Mucosa of rectum (tissue), 2 donors: Measurements from ENCODE around the gene SLCO1A2.

Source experiments
- H3K27ac ChIP-seq, 2 donors: one replicate each; pipeline ENCODE4 v1.7.0; 2013; ENCODE audit warnings: inconsistent platforms in 2 of 2, low read depth in 2 of 2, low read length in 2 of 2
- H3K27me3 ChIP-seq, 2 donors: one replicate each; pipeline ENCODE4 v1.7.0; 2013; ENCODE audit warnings: low read length in 2 of 2; ENCODE audit not compliant: control insufficient read depth in 2 of 2, insufficient read depth in 2 of 2
- H3K36me3 ChIP-seq, 2 donors: one replicate each; pipeline ENCODE4 v1.7.0; 2013; ENCODE audit warnings: low read length in 2 of 2; ENCODE audit not compliant: control insufficient read depth in 2 of 2, insufficient read depth in 2 of 2
- H3K4me1 ChIP-seq, 2 donors: one replicate each; pipeline ENCODE4 v1.7.0; 2013; ENCODE audit warnings: low read length in 2 of 2, mild to moderate bottlenecking in 1 of 2; ENCODE audit not compliant: control insufficient read depth in 2 of 2, insufficient read depth in 2 of 2
- H3K4me3 ChIP-seq, 2 donors: one replicate each; pipeline ENCODE4 v1.7.0; 2013; ENCODE audit warnings: low read length in 2 of 2
- H3K9ac ChIP-seq, 2 donors: one replicate each; pipeline ENCODE4 v1.7.0; 2013; ENCODE audit warnings: low read length in 2 of 2, low read depth in 1 of 2, mild to moderate bottlenecking in 1 of 2
- H3K9me3 ChIP-seq, 2 donors: one replicate each; pipeline ENCODE4 v1.7.0; 2013; ENCODE audit warnings: low read length in 2 of 2; ENCODE audit not compliant: control insufficient read depth in 2 of 2
- donor health status: healthy.
- donor health status: Normal muscosa, but diverticular disease.

Gene SLCO1A2

GRCh38 chr12:21353948-21354347, 19.2 kb upstream of the SLCO1A2 start:
- Histone ChIP-seq H3K36me3 (no peaks in the 10 kb centered on the region), H3K4me3 (no peak overlapping the region), H3K9ac (no peak overlapping the region), H3K27me3 (no peaks in the 10 kb centered on the region), H3K27ac (no peak overlapping the region), H3K4me1 (no peaks in the 10 kb centered on the region), H3K9me3 (no peaks in the 10 kb centered on the region)

GRCh38 chr12:21353487-21353886, 18.8 kb upstream of the SLCO1A2 start:
- Histone ChIP-seq H3K4me1 (no peaks in the 10 kb centered on the region), H3K9ac (no peak overlapping the region), H3K27ac (no peak overlapping the region), H3K9me3 (no peaks in the 10 kb centered on the region), H3K36me3 (no peaks in the 10 kb centered on the region), H3K4me3 (no peak overlapping the region), H3K27me3 (no peaks in the 10 kb centered on the region)

- no peak overlapping the region for H3K27ac ChIP-seq
- H3K36me3 ChIP-seq, result no peaks in the 10 kb centered on the region
- H3K4me3 ChIP-seq, result no peak overlapping the region
- H3K9ac ChIP-seq, result no peak overlapping the region
- H3K4me1 ChIP-seq, result no peaks in the 10 kb centered on the region
- H3K9me3 ChIP-seq, result no peaks in the 10 kb centered on the region
- no peaks in the 10 kb centered on the region for H3K27me3 ChIP-seq
Measured at GRCh38 chr12:21350975-21351374, 16.3 kb upstream of the SLCO1A2 start.

GRCh38 chr12:21346542-21347205, 12.0 kb upstream of the SLCO1A2 start:
- Histone ChIP-seq H3K27ac (no peak overlapping the region), H3K4me1 (no peaks in the 10 kb centered on the region), H3K27me3 (no peaks in the 10 kb centered on the region), H3K4me3 (no peak overlapping the region), H3K9ac (no peak overlapping the region), H3K36me3 (no peaks in the 10 kb centered on the region), H3K9me3 (no peaks in the 10 kb centered on the region)

GRCh38 chr12:21343636-21344035, 8.9 kb upstream of the SLCO1A2 start:
- H3K4me1 ChIP-seq, result no peaks in the 10 kb centered on the region
- no peak overlapping the region for H3K9ac ChIP-seq
- H3K27ac ChIP-seq, result no peak overlapping the region
- H3K36me3 ChIP-seq, result no peaks in the 10 kb centered on the region
- no peak overlapping the region for H3K4me3 ChIP-seq
- no peaks in the 10 kb centered on the region for H3K9me3 ChIP-seq
- no peaks in the 10 kb centered on the region for H3K27me3 ChIP-seq

- Histone ChIP-seq H3K9me3 (no peaks in the 10 kb centered on the region), H3K4me3 (no peak overlapping the region), H3K4me1 (no peaks in the 10 kb centered on the region), H3K27ac (no peak overlapping the region), H3K27me3 (no peaks in the 10 kb centered on the region), H3K9ac (no peak overlapping the region), H3K36me3 (no peaks in the 10 kb centered on the region)
Measured at GRCh38 chr12:21341769-21342168, 7.1 kb upstream of the SLCO1A2 start.

- no peaks in the 10 kb centered on the region for H3K27me3 ChIP-seq
- H3K27ac ChIP-seq, result no peak overlapping the region
- no peaks in the 10 kb centered on the region for H3K36me3 ChIP-seq
- H3K4me1 ChIP-seq, result no peaks in the 10 kb centered on the region
- no peak overlapping the region for H3K4me3 ChIP-seq
- H3K9ac ChIP-seq, result no peak overlapping the region
- no peaks in the 10 kb centered on the region for H3K9me3 ChIP-seq
Measured at GRCh38 chr12:21340403-21340802, 5.7 kb upstream of the SLCO1A2 start.

GRCh38 chr12:21339921-21340320, 5.2 kb upstream of the SLCO1A2 start:
- Histone ChIP-seq H3K27ac (no peak overlapping the region), H3K9me3 (no peaks in the 10 kb centered on the region), H3K27me3 (no peaks in the 10 kb centered on the region), H3K4me1 (no peaks in the 10 kb centered on the region), H3K9ac (no peak overlapping the region), H3K4me3 (no peak overlapping the region), H3K36me3 (no peaks in the 10 kb centered on the region)

GRCh38 chr12:21337959-21338744, 3.4 kb upstream of the SLCO1A2 start:
- no peak overlapping the region for H3K27ac ChIP-seq
- H3K4me3 ChIP-seq, result no peak overlapping the region

GRCh38 chr12:21337453-21337852, 2.7 kb upstream of the SLCO1A2 start:
- Histone ChIP-seq H3K9ac (no peak overlapping the region), H3K36me3 (no peaks in the 10 kb centered on the region), H3K4me3 (no peak overlapping the region), H3K9me3 (no peaks in the 10 kb centered on the region), H3K27ac (no peak overlapping the region), H3K4me1 (no peaks in the 10 kb centered on the region), H3K27me3 (no peaks in the 10 kb centered on the region)

More at GRCh38 chr12:21337959-21338744, 3.4 kb upstream of the SLCO1A2 start:
- H3K4me1 ChIP-seq, result no peaks in the 10 kb centered on the region
- H3K9ac ChIP-seq, result no peak overlapping the region
- H3K9me3 ChIP-seq, result no peaks in the 10 kb centered on the region
- no peaks in the 10 kb centered on the region for H3K36me3 ChIP-seq
- H3K27me3 ChIP-seq, result no peaks in the 10 kb centered on the region
